Esophagus (tissue), 2 donors: ENCODE results near the gene TBC1D2. TPM values are rescaled to one million over a fixed set of nuclear protein-coding genes. Genes with fewer than 3 reads are reported as not detected.

Experiments used
- H3K27ac ChIP-seq, 2 donors: one replicate each; pipeline ENCODE4 v1.5.1; 2013; ENCODE audit warnings: low read depth in 2 of 2, mild to moderate bottlenecking in 2 of 2, inconsistent platforms in 1 of 2, low read length in 1 of 2, moderate library complexity in 1 of 2
- H3K27me3 ChIP-seq, 2 donors: one replicate each; pipeline ENCODE4 v1.6.1; 2013; ENCODE audit warnings: low read length in 2 of 2, control low read depth in 1 of 2, mild to moderate bottlenecking in 1 of 2; ENCODE audit not compliant: insufficient read depth in 2 of 2, control insufficient read depth in 1 of 2
- H3K36me3 ChIP-seq, 2 donors: one replicate each; pipeline ENCODE4 v1.6.1; 2013; ENCODE audit warnings: low read length in 1 of 2; ENCODE audit not compliant: control insufficient read depth in 2 of 2, insufficient read depth in 2 of 2
- H3K4me1 ChIP-seq, 2 donors: one replicate each; pipeline ENCODE4 v1.6.1; 2013; ENCODE audit warnings: low read length in 1 of 2; ENCODE audit not compliant: control insufficient read depth in 2 of 2, insufficient read depth in 2 of 2
- H3K4me3 ChIP-seq, 2 donors: one replicate each; pipeline ENCODE4 v1.5.1; 2013; ENCODE audit warnings: low read length in 2 of 2, mild to moderate bottlenecking in 2 of 2, low read depth in 1 of 2, moderate library complexity in 1 of 2
- H3K9me3 ChIP-seq, 2 donors: one replicate each; pipeline ENCODE4 v1.6.1; 2013; ENCODE audit warnings: mild to moderate bottlenecking in 2 of 2, low read depth in 1 of 2, low read length in 1 of 2, moderate library complexity in 1 of 2; ENCODE audit not compliant: control insufficient read depth in 2 of 2, insufficient read depth in 1 of 2
- WGBS, 2 donors: extraction: QIAGEN DNeasy Blood & Tissue Kit; methylation state at CpG; one replicate each; pipeline ENCODE4 v1.1.7; 2013; 5-methylcytosine and 5-hydroxymethylcytosine counted together
- polyA plus RNA-seq, 2 donors: library from polyadenylated mRNA; stranded (reverse); fragments of 200-250 nt; gene quantifications; one replicate each; pipeline ENCODE4 v1.2.3, GENCODE V29; 2013
- donor health status: healthy with polysubstance abuse.
- donor health status: Bipolar disorder and iron deficiency.

The TBC1D2 gene
- 10 to 100 TPM; 16.2 to 33.9 TPM for polyA plus RNA-seq

- no peaks in the 10 kb centered on the region for H3K9me3 ChIP-seq
- peaks cover 0 to 21% of the 10 kb centered on the region in 2 donors for H3K4me1 ChIP-seq
- peak within 1 kb of the TSS; percentile 74 to 76 for H3K4me3 ChIP-seq
- H3K27ac ChIP-seq: peak within 1 kb of the TSS; percentile 97 to 99
- peaks cover 0 to 3% of the 10 kb centered on the region in 2 donors for H3K36me3 ChIP-seq
- 0% methylated on average over 52 to 64 of the region's 64 CpGs for WGBS, 2 donors
- no peaks in the 10 kb centered on the region for H3K27me3 ChIP-seq
Measured at GRCh38 chr9:98255578-98256296, at the start of gene TBC1D2. Gene TBC1D2 (minus strand): TSS chr9:98255649. CDS start chr9:98255541, 108 bp downstream.

GRCh38 chr9:98304381-98304780 is 48.9 kb upstream of the TBC1D2 start:
- H3K4me3 ChIP-seq: no peak overlapping the region
- no peaks in the 10 kb centered on the region for H3K4me1 ChIP-seq
- 82 to 84% methylated on average over 4 of the region's 4 CpGs for WGBS, 2 donors
- H3K9me3 ChIP-seq: no peaks in the 10 kb centered on the region
- no peak overlapping the region for H3K27ac ChIP-seq
- H3K27me3 ChIP-seq: no peaks in the 10 kb centered on the region
- no peaks in the 10 kb centered on the region for H3K36me3 ChIP-seq

- WGBS, 2 donors: 76 to 85% methylated on average over 8 of the region's 8 CpGs
- no peaks in the 10 kb centered on the region for H3K4me1 ChIP-seq
- H3K27me3 ChIP-seq: no peaks in the 10 kb centered on the region
- no peaks in the 10 kb centered on the region for H3K36me3 ChIP-seq
- no peak overlapping the region for H3K4me3 ChIP-seq
- no peaks in the 10 kb centered on the region for H3K9me3 ChIP-seq
- H3K27ac ChIP-seq: no peak overlapping the region
Measured at GRCh38 chr9:98303633-98304125, 48.2 kb upstream of the TBC1D2 start.

GRCh38 chr9:98302938-98303632 is 47.6 kb upstream of the TBC1D2 start:
- Histone ChIP-seq H3K4me1 (no peaks in the 10 kb centered on the region), H3K36me3 (no peaks in the 10 kb centered on the region), H3K4me3 (no peak overlapping the region), H3K9me3 (no peaks in the 10 kb centered on the region), H3K27ac (no peak overlapping the region), H3K27me3 (no peaks in the 10 kb centered on the region)
- 89 to 91% methylated on average over 13 of the region's 13 CpGs for WGBS, 2 donors

GRCh38 chr9:98302150-98302549 is 46.7 kb upstream of the TBC1D2 start:
- Histone ChIP-seq H3K4me1 (no peaks in the 10 kb centered on the region), H3K4me3 (no peak overlapping the region), H3K36me3 (no peaks in the 10 kb centered on the region), H3K27ac (no peak overlapping the region), H3K9me3 (no peaks in the 10 kb centered on the region), H3K27me3 (no peaks in the 10 kb centered on the region)
- 76 to 78% methylated on average over 5 of the region's 5 CpGs for WGBS, 2 donors

- 85 to 86% methylated on average over 3 of the region's 3 CpGs for WGBS, 2 donors
- no peaks in the 10 kb centered on the region for H3K9me3 ChIP-seq
- no peak overlapping the region for H3K27ac ChIP-seq
- H3K27me3 ChIP-seq: no peaks in the 10 kb centered on the region
- H3K4me3 ChIP-seq: no peak overlapping the region
- H3K4me1 ChIP-seq: no peaks in the 10 kb centered on the region
- no peaks in the 10 kb centered on the region for H3K36me3 ChIP-seq
Measured at GRCh38 chr9:98300611-98301010, 45.2 kb upstream of the TBC1D2 start.

- H3K9me3 ChIP-seq: no peaks in the 10 kb centered on the region
- H3K27me3 ChIP-seq: no peaks in the 10 kb centered on the region
- H3K4me3 ChIP-seq: no peak overlapping the region
- H3K27ac ChIP-seq: no peak overlapping the region
- H3K36me3 ChIP-seq: no peaks in the 10 kb centered on the region
- H3K4me1 ChIP-seq: no peaks in the 10 kb centered on the region
Measured at GRCh38 chr9:98298476-98298875, 43.0 kb upstream of the TBC1D2 start.

GRCh38 chr9:98295824-98296223 is 40.4 kb upstream of the TBC1D2 start:
- WGBS, 2 donors: 87 to 92% methylated on average over 6 of the region's 6 CpGs
- H3K27ac ChIP-seq: no peak overlapping the region
- H3K4me1 ChIP-seq: no peaks in the 10 kb centered on the region
- no peak overlapping the region for H3K4me3 ChIP-seq
- H3K27me3 ChIP-seq: no peaks in the 10 kb centered on the region
- no peaks in the 10 kb centered on the region for H3K9me3 ChIP-seq
- H3K36me3 ChIP-seq: no peaks in the 10 kb centered on the region

GRCh38 chr9:98291820-98292219 is 36.4 kb upstream of the TBC1D2 start:
- H3K4me1 ChIP-seq: no peaks in the 10 kb centered on the region
- H3K4me3 ChIP-seq: no peak overlapping the region
- H3K36me3 ChIP-seq: no peaks in the 10 kb centered on the region
- no peaks in the 10 kb centered on the region for H3K9me3 ChIP-seq
- H3K27ac ChIP-seq: no peak overlapping the region
- H3K27me3 ChIP-seq: no peaks in the 10 kb centered on the region
- 48 to 51% methylated on average over 5 of the region's 5 CpGs for WGBS, 2 donors
